ENCODE data around the gene ETNPPL. TPM values are rescaled to one million over a fixed set of nuclear protein-coding genes. Genes with fewer than 3 reads are reported as not detected.

The ETNPPL gene
- total RNA-seq: not detected
- not detected for polyA plus RNA-seq
- not detected for total RNA-seq

GRCh38 chr4:108762559-108763225, at the start of gene ETNPPL:
ETNPPL (minus strand) TSS chr4:108763053; CDS start chr4:108762898, 155 bp downstream.
- Mint-ChIP-seq H3K4me1 (peaks cover 10 to 17% (median 13%) of the 10 kb centered on the region in 7 donors), H3K4me3 (peak within 1 kb of the TSS; percentile 83 to 96 (median 90)), H3K9me3 (peaks cover 0 to 14% (median 3%) of the 10 kb centered on the region in 11 donors), H3K27ac (peak within 1 kb of the TSS in 1 of 9 donors; percentile 76), H3K27me3 (peaks cover 24 to 62% (median 46%) of the 10 kb centered on the region in 5 donors), H3K36me3 (peaks cover 0 to 5% (median 0%) of the 10 kb centered on the region in 5 donors)
- Histone ChIP-seq H3K4me1 (ENCODE audit: control insufficient read depth in 2 of 2, insufficient read depth in 2 of 2, low read length in 2 of 2) (peaks cover 0 to 10% of the 10 kb centered on the region in 2 donors), H3K27me3 (ENCODE audit: control insufficient read depth in 2 of 2, insufficient read depth in 2 of 2, low read length in 2 of 2) (peaks cover 3 to 7% of the 10 kb centered on the region in 2 donors), H3K27ac (ENCODE audit: low read depth, low read length) (no peak within 1 kb of the TSS), H3K9me3 (ENCODE audit: control insufficient read depth in 2 of 3, low read length in 3 of 3) (no peaks in the 10 kb centered on the region), H3K4me3 (ENCODE audit: low read length) (peak within 1 kb of the TSS; percentile 54), H3K36me3 (ENCODE audit: control insufficient read depth in 2 of 3, insufficient read depth in 3 of 3, low read length in 3 of 3) (no peaks in the 10 kb centered on the region)
- ChIA-PET CTCF (no interaction called here), POLR2A (no interaction called here)
- DNase-seq: peak; percentile 9 to 42 (median 26)
- intact Hi-C loops (cut with micrococcal nuclease): loop anchor here in 1 of 2 donors (10.0 kb wide), 1 partner anchor 748 kb away; no protein-coding TSS in a partner anchor
- peak; percentile 61 for ATAC-seq

- peaks cover 19 to 47% (median 31%) of the 10 kb centered on the region in 5 donors for H3K27me3 Mint-ChIP-seq
- H3K27ac Mint-ChIP-seq: no peak overlapping the region
- H3K4me1 Mint-ChIP-seq: no peaks in the 10 kb centered on the region
- Histone ChIP-seq H3K27ac (ENCODE audit: low read depth, low read length) (no peak overlapping the region), H3K4me1 (ENCODE audit: control insufficient read depth in 2 of 2, insufficient read depth in 2 of 2, low read length in 2 of 2) (no peaks in the 10 kb centered on the region), H3K4me3 (ENCODE audit: low read length) (no peak overlapping the region), H3K9me3 (ENCODE audit: control insufficient read depth in 2 of 3, low read length in 3 of 3) (no peaks in the 10 kb centered on the region), H3K36me3 (ENCODE audit: control insufficient read depth in 2 of 3, insufficient read depth in 3 of 3, low read length in 3 of 3) (no peaks in the 10 kb centered on the region), H3K27me3 (ENCODE audit: control insufficient read depth in 2 of 2, insufficient read depth in 2 of 2, low read length in 2 of 2) (no peaks in the 10 kb centered on the region)
- ATAC-seq (no peak), DNase-seq (no peak)
- intact Hi-C loops (cut with micrococcal nuclease): no loop called here
- CTCF ChIA-PET: no interaction called here
- POLR2A ChIA-PET: no interaction called here
- peaks cover 0 to 6% (median 0%) of the 10 kb centered on the region in 5 donors for H3K36me3 Mint-ChIP-seq
- no peak overlapping the region for H3K4me3 Mint-ChIP-seq
- peaks cover 0 to 4% (median 0%) of the 10 kb centered on the region in 11 donors for H3K9me3 Mint-ChIP-seq
These were observed 48.6 kb upstream of the ETNPPL start for GRCh38 chr4:108811486-108811885.

- Histone ChIP-seq H3K4me3 (ENCODE audit: low read length) (no peak overlapping the region), H3K27me3 (ENCODE audit: control insufficient read depth in 2 of 2, insufficient read depth in 2 of 2, low read length in 2 of 2) (no peaks in the 10 kb centered on the region), H3K9me3 (ENCODE audit: control insufficient read depth in 2 of 3, low read length in 3 of 3) (no peaks in the 10 kb centered on the region), H3K27ac (ENCODE audit: low read depth, low read length) (no peak overlapping the region), H3K36me3 (ENCODE audit: control insufficient read depth in 2 of 3, insufficient read depth in 3 of 3, low read length in 3 of 3) (no peaks in the 10 kb centered on the region), H3K4me1 (ENCODE audit: control insufficient read depth in 2 of 2, insufficient read depth in 2 of 2, low read length in 2 of 2) (no peaks in the 10 kb centered on the region)
- no peak overlapping the region for H3K4me3 Mint-ChIP-seq
- CTCF ChIA-PET: no interaction called here
- peaks cover 0 to 4% (median 0%) of the 10 kb centered on the region in 11 donors for H3K9me3 Mint-ChIP-seq
- peaks cover 17 to 39% (median 23%) of the 10 kb centered on the region in 5 donors for H3K27me3 Mint-ChIP-seq
- DNase-seq (no peak), ATAC-seq (no peak)
- intact Hi-C loops (cut with micrococcal nuclease): no loop called here
- no peaks in the 10 kb centered on the region for H3K4me1 Mint-ChIP-seq
- POLR2A ChIA-PET: no interaction called here
- peaks cover 0 to 6% (median 0%) of the 10 kb centered on the region in 5 donors for H3K36me3 Mint-ChIP-seq
- H3K27ac Mint-ChIP-seq: no peak overlapping the region
These were observed 47.2 kb upstream of the ETNPPL start for GRCh38 chr4:108810087-108810486.

- peaks cover 0 to 4% (median 0%) of the 10 kb centered on the region in 11 donors for H3K9me3 Mint-ChIP-seq
- CTCF ChIA-PET: no interaction called here
- no peaks in the 10 kb centered on the region for H3K4me1 ChIP-seq (ENCODE audit: control insufficient read depth in 2 of 2, insufficient read depth in 2 of 2, low read length in 2 of 2)
- H3K9me3 ChIP-seq (ENCODE audit: control insufficient read depth in 2 of 3, low read length in 3 of 3): no peaks in the 10 kb centered on the region
- H3K36me3 ChIP-seq (ENCODE audit: control insufficient read depth in 2 of 3, insufficient read depth in 3 of 3, low read length in 3 of 3): no peaks in the 10 kb centered on the region
- POLR2A ChIA-PET: no interaction called here
- ATAC-seq (no peak), DNase-seq (no peak)
- H3K27me3 ChIP-seq (ENCODE audit: control insufficient read depth in 2 of 2, insufficient read depth in 2 of 2, low read length in 2 of 2): no peaks in the 10 kb centered on the region
- H3K4me3 Mint-ChIP-seq: no peak overlapping the region
- no peak overlapping the region for H3K4me3 ChIP-seq (ENCODE audit: low read length)
- H3K27ac ChIP-seq (ENCODE audit: low read depth, low read length): no peak overlapping the region
- H3K27me3 Mint-ChIP-seq: peaks cover 5 to 16% (median 10%) of the 10 kb centered on the region in 5 donors
- intact Hi-C loops (cut with micrococcal nuclease): no loop called here
- no peak overlapping the region for H3K27ac Mint-ChIP-seq
- peaks cover 0 to 6% (median 0%) of the 10 kb centered on the region in 5 donors for H3K36me3 Mint-ChIP-seq
- no peaks in the 10 kb centered on the region for H3K4me1 Mint-ChIP-seq
These were observed 41.9 kb upstream of the ETNPPL start for GRCh38 chr4:108804648-108805273.

- Histone ChIP-seq H3K27me3 (ENCODE audit: control insufficient read depth in 2 of 2, insufficient read depth in 2 of 2, low read length in 2 of 2) (no peaks in the 10 kb centered on the region), H3K27ac (ENCODE audit: low read depth, low read length) (no peak overlapping the region), H3K4me1 (ENCODE audit: control insufficient read depth in 2 of 2, insufficient read depth in 2 of 2, low read length in 2 of 2) (no peaks in the 10 kb centered on the region), H3K4me3 (ENCODE audit: low read length) (no peak overlapping the region), H3K36me3 (ENCODE audit: control insufficient read depth in 2 of 3, insufficient read depth in 3 of 3, low read length in 3 of 3) (no peaks in the 10 kb centered on the region), H3K9me3 (ENCODE audit: control insufficient read depth in 2 of 3, low read length in 3 of 3) (no peaks in the 10 kb centered on the region)
- H3K4me3 Mint-ChIP-seq: no peak overlapping the region
- intact Hi-C loops (cut with micrococcal nuclease): no loop called here
- ATAC-seq (no peak), DNase-seq (no peak)
- H3K27me3 Mint-ChIP-seq: peaks cover 0 to 10% (median 0%) of the 10 kb centered on the region in 5 donors
- ChIA-PET CTCF (no interaction called here), POLR2A (no interaction called here)
- H3K36me3 Mint-ChIP-seq: no peaks in the 10 kb centered on the region
- H3K27ac Mint-ChIP-seq: no peak overlapping the region
- no peaks in the 10 kb centered on the region for H3K4me1 Mint-ChIP-seq
- H3K9me3 Mint-ChIP-seq: no peaks in the 10 kb centered on the region
These were observed 36.5 kb upstream of the ETNPPL start for GRCh38 chr4:108799306-108799705.

GRCh38 chr4:108796173-108796572, 33.3 kb upstream of the ETNPPL start:
- no peaks in the 10 kb centered on the region for H3K9me3 Mint-ChIP-seq
- peaks cover 0 to 13% (median 0%) of the 10 kb centered on the region in 5 donors for H3K27me3 Mint-ChIP-seq
- H3K4me3 ChIP-seq (ENCODE audit: low read length): no peak overlapping the region
- H3K27me3 ChIP-seq (ENCODE audit: control insufficient read depth in 2 of 2, insufficient read depth in 2 of 2, low read length in 2 of 2): no peaks in the 10 kb centered on the region
- no peak overlapping the region for H3K4me3 Mint-ChIP-seq
- H3K36me3 Mint-ChIP-seq: no peaks in the 10 kb centered on the region
- POLR2A ChIA-PET: no interaction called here
- DNase-seq: no peak
- H3K4me1 ChIP-seq (ENCODE audit: control insufficient read depth in 2 of 2, insufficient read depth in 2 of 2, low read length in 2 of 2): no peaks in the 10 kb centered on the region
- H3K9me3 ChIP-seq (ENCODE audit: control insufficient read depth in 2 of 3, low read length in 3 of 3): no peaks in the 10 kb centered on the region
- CTCF ChIA-PET: no interaction called here
- no peaks in the 10 kb centered on the region for H3K4me1 Mint-ChIP-seq
- H3K27ac Mint-ChIP-seq: no peak overlapping the region
- intact Hi-C loops (cut with micrococcal nuclease): no loop called here
- no peak overlapping the region for H3K27ac ChIP-seq (ENCODE audit: low read depth, low read length)
- ATAC-seq: no peak
- H3K36me3 ChIP-seq (ENCODE audit: control insufficient read depth in 2 of 3, insufficient read depth in 3 of 3, low read length in 3 of 3): no peaks in the 10 kb centered on the region

GRCh38 chr4:108795733-108796132, 32.9 kb upstream of the ETNPPL start:
- POLR2A ChIA-PET: no interaction called here
- Mint-ChIP-seq H3K36me3 (no peaks in the 10 kb centered on the region), H3K27ac (no peak overlapping the region), H3K4me1 (no peaks in the 10 kb centered on the region), H3K9me3 (no peaks in the 10 kb centered on the region), H3K4me3 (no peak overlapping the region), H3K27me3 (peaks cover 0 to 16% (median 0%) of the 10 kb centered on the region in 5 donors)
- H3K4me3 ChIP-seq (ENCODE audit: low read length): no peak overlapping the region
- no peak for ATAC-seq
- H3K4me1 ChIP-seq (ENCODE audit: control insufficient read depth in 2 of 2, insufficient read depth in 2 of 2, low read length in 2 of 2): no peaks in the 10 kb centered on the region
- H3K27me3 ChIP-seq (ENCODE audit: control insufficient read depth in 2 of 2, insufficient read depth in 2 of 2, low read length in 2 of 2): no peaks in the 10 kb centered on the region
- CTCF ChIA-PET: no interaction called here
- no peaks in the 10 kb centered on the region for H3K9me3 ChIP-seq (ENCODE audit: control insufficient read depth in 2 of 3, low read length in 3 of 3)
- H3K36me3 ChIP-seq (ENCODE audit: control insufficient read depth in 2 of 3, insufficient read depth in 3 of 3, low read length in 3 of 3): no peaks in the 10 kb centered on the region
- no peak overlapping the region for H3K27ac ChIP-seq (ENCODE audit: low read depth, low read length)
- intact Hi-C loops (cut with micrococcal nuclease): no loop called here
- no peak for DNase-seq

All from naive thymus-derived CD4-positive, alpha-beta T cell (primary cell).